ENCODE data around the gene CFAP20DC.

Gene CFAP20DC

GRCh38 chr3:58794750-58795149, 255.1 kb downstream of the CFAP20DC start:
- no peak for DNase-seq

GRCh38 chr3:58793938-58794337, 255.9 kb downstream of the CFAP20DC start:
- no peak for DNase-seq

GRCh38 chr3:58792921-58793451, 256.8 kb downstream of the CFAP20DC start:
- no peak for DNase-seq

- no peak for DNase-seq
Measured at GRCh38 chr3:58789385-58789784, 260.4 kb downstream of the CFAP20DC start.

DNA sequence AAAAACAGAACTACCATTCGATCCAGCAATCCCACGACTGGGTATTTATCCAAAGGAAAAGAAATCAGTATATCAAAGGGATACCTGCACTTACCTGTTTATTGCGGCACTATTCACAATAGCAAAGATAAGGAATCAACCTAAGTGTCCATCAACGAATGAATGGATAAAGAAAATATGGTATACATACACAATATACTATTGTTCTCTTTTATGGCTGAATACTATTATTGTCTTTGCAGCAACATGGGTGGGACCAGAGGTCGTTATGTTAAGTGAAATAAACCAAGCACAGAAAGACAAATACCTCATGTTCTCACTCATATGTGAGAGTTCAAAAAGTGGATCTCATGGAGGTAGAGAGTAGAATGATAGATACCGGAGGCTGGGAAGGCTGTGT, 264.9 kb downstream of the CFAP20DC start:
- DNase-seq, result no peak

DNA sequence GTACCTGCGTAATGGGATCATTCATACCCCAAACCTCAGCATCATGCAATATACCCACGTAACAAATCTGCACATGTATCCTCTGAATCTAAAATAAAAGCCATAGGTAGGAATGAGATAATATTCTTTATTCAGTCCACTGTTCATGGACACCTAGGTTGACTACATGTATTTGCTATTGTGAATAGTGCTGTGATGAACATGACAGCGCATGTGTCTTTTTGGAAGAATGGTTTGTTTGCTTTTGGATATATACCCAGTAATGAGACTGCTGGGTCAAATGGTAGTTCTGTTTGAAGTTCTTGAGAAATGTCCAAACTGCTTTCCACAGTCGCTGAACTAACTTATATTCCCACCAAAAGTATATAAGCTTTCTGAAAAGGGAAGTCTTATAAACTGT, 265.4 kb downstream of the CFAP20DC start:
- no peak for DNase-seq

DNA sequence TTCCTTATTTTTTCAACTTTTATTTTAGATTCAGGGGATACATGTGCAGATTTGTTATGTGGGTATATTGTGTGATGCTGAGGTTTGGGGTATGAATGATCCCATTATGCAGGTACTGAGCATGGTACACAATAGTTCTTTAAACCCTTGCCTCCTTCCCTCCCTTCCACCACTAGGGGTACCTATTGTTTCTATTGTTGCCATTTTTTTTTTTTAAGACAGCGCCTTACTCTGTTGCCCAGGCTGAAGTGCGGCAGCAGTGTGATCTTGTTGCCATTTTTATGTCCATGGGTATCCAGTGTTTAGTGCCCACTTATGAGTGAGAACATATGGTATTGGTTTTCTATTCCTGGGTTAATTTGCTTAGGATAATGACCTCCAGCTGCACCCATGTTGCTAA, 266.0 kb downstream of the CFAP20DC start:
- no peak for DNase-seq

GRCh38 chr3:58779934-58780333, 269.9 kb downstream of the CFAP20DC start:
- no peak for DNase-seq

GRCh38 chr3:58776231-58776630, 273.6 kb downstream of the CFAP20DC start:
- DNase-seq, result no peak

DNA sequence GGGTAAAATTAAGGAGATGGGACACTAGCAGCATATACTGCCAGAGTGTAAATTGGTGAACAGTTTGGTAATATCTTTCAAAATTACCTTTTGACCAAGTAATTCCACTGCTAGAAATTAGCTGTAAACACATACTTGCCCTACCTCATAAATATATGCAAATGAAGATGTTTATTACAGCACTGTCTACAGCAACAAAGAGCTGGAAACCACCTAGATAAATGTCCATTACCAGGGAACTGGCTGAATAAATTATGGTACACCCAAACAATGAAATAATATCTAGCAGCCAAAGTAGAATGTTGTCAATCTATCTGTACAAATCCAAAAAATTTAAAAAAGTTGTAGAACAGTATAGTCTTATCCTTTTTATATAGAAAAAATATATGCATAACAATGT, 277.4 kb downstream of the CFAP20DC start:
- DNase-seq, result no peak

GRCh38 chr3:58769065-58769464, 280.8 kb downstream of the CFAP20DC start:
- no peak for DNase-seq

GRCh38 chr3:58766587-58767282, 283.1 kb downstream of the CFAP20DC start:
- DNase-seq, result no peak

DNA sequence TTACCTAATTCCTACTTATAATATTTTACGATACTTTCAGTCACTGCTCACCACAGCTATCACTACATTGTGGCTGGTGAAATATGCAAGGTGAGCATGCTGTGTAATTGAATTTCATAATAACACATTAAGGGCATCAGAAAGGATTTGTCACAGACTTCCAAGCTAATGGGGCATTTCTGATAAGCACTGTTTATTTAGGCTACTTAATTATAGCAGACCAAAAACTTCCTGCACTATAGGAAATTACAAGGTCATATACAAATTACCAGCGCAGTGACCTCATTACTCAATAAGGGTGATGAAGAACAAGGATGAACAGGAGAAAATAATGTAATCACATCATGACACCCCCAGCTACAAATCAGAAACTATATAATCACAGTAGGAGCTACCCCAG, 294.7 kb downstream of the CFAP20DC start:
- no peak for DNase-seq

GRCh38 chr3:58754074-58754473, 295.8 kb downstream of the CFAP20DC start:
- no peak for DNase-seq

DNA sequence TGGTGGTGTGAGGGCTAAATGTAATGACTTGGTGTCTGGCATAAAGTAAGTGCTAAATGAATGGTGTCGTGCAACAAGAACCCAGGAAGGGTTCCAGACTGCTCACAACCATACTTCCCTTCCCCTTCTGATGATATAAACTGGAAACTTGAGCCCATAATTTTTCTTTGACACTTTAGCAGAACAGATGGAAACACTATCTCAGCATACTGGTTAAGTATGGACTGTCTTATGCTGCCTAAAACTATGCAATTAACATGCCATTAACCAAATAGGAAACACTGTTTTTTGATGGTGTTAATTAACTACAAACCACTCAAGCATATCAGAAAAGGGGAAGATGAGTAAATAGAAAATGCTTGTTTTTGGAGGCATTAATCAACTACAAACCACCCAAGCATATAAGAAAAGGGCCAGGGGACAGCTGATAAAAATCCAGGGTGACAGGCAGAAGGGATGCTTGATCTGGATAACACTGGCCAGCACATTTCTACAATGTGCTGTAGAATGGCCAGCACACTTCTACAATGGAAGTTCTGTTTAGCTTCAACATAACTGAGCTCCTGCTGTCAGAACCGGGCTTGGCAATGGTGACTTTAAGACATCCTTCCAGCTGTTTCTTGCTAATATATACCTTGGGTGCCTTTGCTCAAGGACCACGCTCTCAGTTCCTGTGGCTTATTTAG, 297.8 kb downstream of the CFAP20DC start:
- no peak for DNase-seq

- no peak for DNase-seq
Measured at GRCh38 chr3:58751235-58751634, 298.6 kb downstream of the CFAP20DC start.

GRCh38 chr3:58749948-58750347, 299.9 kb downstream of the CFAP20DC start:
- no peak for DNase-seq

GRCh38 chr3:58748024-58748423, 301.8 kb downstream of the CFAP20DC start:
- DNase-seq, result no peak

GRCh38 chr3:58746758-58747157, 303.1 kb downstream of the CFAP20DC start:
- no peak for DNase-seq

- DNase-seq, result no peak
Measured at GRCh38 chr3:58743296-58743695, 306.5 kb downstream of the CFAP20DC start.

- no peak for DNase-seq
Measured at GRCh38 chr3:58742239-58742638, 307.6 kb downstream of the CFAP20DC start.

GRCh38 chr3:58737644-58738043, 312.2 kb downstream of the CFAP20DC start:
- DNase-seq, result no peak

DNA sequence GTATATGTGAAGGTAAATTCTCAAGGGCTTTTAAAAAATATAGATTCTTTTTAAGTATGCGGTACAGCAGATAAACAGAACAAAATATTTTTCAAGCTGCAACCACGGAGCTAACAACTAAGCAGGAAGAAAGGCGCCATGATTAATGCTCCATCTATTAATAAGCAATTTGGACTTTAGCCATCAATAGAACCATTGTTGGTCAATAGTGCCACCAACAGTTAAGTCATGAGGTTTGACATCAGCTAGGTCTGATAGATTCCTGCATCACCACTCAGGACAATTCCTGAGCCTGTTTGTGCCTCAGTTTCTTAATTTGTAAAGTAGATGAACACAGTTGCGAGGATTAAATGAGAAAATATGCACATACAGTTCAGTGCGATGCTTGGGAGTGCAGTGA, 318.2 kb downstream of the CFAP20DC start:
- DNase-seq, result no peak

GRCh38 chr3:58728723-58729122, 321.1 kb downstream of the CFAP20DC start:
- DNase-seq, result no peak
